ENCODE data around the gene R3HCC1L. TPM values are rescaled to one million over a fixed set of nuclear protein-coding genes. Genes with fewer than 3 reads are reported as not detected.

Gene R3HCC1L
- total RNA-seq, 1 experiment from 2014 or later = 15.9 TPM

GRCh38 chr10:98168147-98168546 lies 33.7 kb downstream of the R3HCC1L start:
- in situ Hi-C loops (cut with HindIII; ENCODE audit: low pct_unique_long_range_greater_than_20kb, low sequenced_read_pairs) = no loop called here
- BruUV-seq (replicated peaks) = no TSS peak

GRCh38 chr10:98168766-98169165 lies 34.3 kb downstream of the R3HCC1L start:
- H3K27ac ChIP-seq (ENCODE audit: low read length) = no peak overlapping the region
- H3K4me3 ChIP-seq (ENCODE audit: low read depth in 2 of 2, low read length in 2 of 2) = no peak overlapping the region
- ChIA-PET POLR2A (interaction anchor here (1.0 kb wide), 1 partner anchor 34 kb away, joined by 3 read pairs; no protein-coding TSS in a partner anchor), CTCF (interaction anchor here (0.6 kb wide), 1 partner anchor 376 kb away, joined by 3 read pairs; no protein-coding TSS in a partner anchor)
- BruUV-seq (replicated peaks) = no TSS peak
- no peak for TF ChIP-seq CTCF (IDR thresholded peaks at IDR 0.05)
- TF ChIP-seq POLR2AphosphoS5 (IDR thresholded peaks at IDR 0.05; ENCODE audit: low read depth, low read length) = no peak
- no peak for TF ChIP-seq SIN3A (IDR thresholded peaks at IDR 0.05; ENCODE audit: borderline replicate concordance, insufficient read depth, low read depth, low read length)
- no peak for TF ChIP-seq REST (IDR thresholded peaks at IDR 0.05; ENCODE audit: insufficient read depth in 1 of 2, low read depth in 2 of 2, low read length in 1 of 2)
- TF ChIP-seq TCF7L2 (IDR thresholded peaks at IDR 0.05; ENCODE audit: low read depth, low read length) = no peak
- no peak for DNase-seq (ENCODE audit: low read depth, low spot score)
- H3K4me1 ChIP-seq (ENCODE audit: control insufficient read depth, insufficient read depth, low read length) = no peaks in the 10 kb centered on the region
- in situ Hi-C loops (cut with HindIII; ENCODE audit: low pct_unique_long_range_greater_than_20kb, low sequenced_read_pairs) (no loop called here), intact Hi-C loops (cut with micrococcal nuclease; ENCODE audit: unreplicated experiment) (no loop called here)
- H3K27me3 ChIP-seq (ENCODE audit: control insufficient read depth, insufficient read depth, low read length) = no peaks in the 10 kb centered on the region
- no peaks in the 10 kb centered on the region for H3K9me3 ChIP-seq (ENCODE audit: control insufficient read depth, insufficient read depth, low read depth, low read length)
- no peak for ATAC-seq
- peaks cover 9% of the 10 kb centered on the region; the same call in 1 of the 2 replicates for H3K36me3 ChIP-seq (ENCODE audit: control insufficient read depth, insufficient read depth, low read length)

More at GRCh38 chr10:98168147-98168546, 33.7 kb downstream of the R3HCC1L start:
- TF ChIP-seq CTCF (IDR thresholded peaks at IDR 0.05) = no peak
- no peak for TF ChIP-seq REST (IDR thresholded peaks at IDR 0.05; ENCODE audit: insufficient read depth in 1 of 2, low read depth in 2 of 2, low read length in 1 of 2)
- TF ChIP-seq TCF7L2 (IDR thresholded peaks at IDR 0.05; ENCODE audit: low read depth, low read length) = no peak
- TF ChIP-seq SIN3A (IDR thresholded peaks at IDR 0.05; ENCODE audit: borderline replicate concordance, insufficient read depth, low read depth, low read length) = no peak
- no peak for TF ChIP-seq POLR2AphosphoS5 (IDR thresholded peaks at IDR 0.05; ENCODE audit: low read depth, low read length)
- ChIA-PET CTCF (no interaction called here), POLR2A (no interaction called here)
- Histone ChIP-seq H3K9me3 (ENCODE audit: control insufficient read depth, insufficient read depth, low read depth, low read length) (no peaks in the 10 kb centered on the region), H3K4me3 (ENCODE audit: low read depth in 2 of 2, low read length in 2 of 2) (no peak overlapping the region), H3K27me3 (ENCODE audit: control insufficient read depth, insufficient read depth, low read length) (no peaks in the 10 kb centered on the region), H3K36me3 (ENCODE audit: control insufficient read depth, insufficient read depth, low read length) (peaks cover 13% of the 10 kb centered on the region; the same call in 1 of the 2 replicates), H3K27ac (ENCODE audit: low read length) (no peak overlapping the region), H3K4me1 (ENCODE audit: control insufficient read depth, insufficient read depth, low read length) (no peaks in the 10 kb centered on the region)
- ATAC-seq (no peak), DNase-seq (ENCODE audit: low read depth, low spot score) (no peak)
- intact Hi-C loops (cut with micrococcal nuclease; ENCODE audit: unreplicated experiment) = no loop called here

Measured in Panc1 (cell line).